HCT116 (cell line): ENCODE data around the gene ZMYND19. TPM values are rescaled to one million over a fixed set of nuclear protein-coding genes. Genes with fewer than 3 reads are reported as not detected.
A peak's percentile ranks its signal among the peaks of the same experiment; 100 is the strongest.

ENCODE experiments used
- ATAC-seq: fragments of 200-7000 bp; cut with Tn5 transposase; 2 replicates; pipeline ENCODE4 v1.9.1; 2020; ENCODE audit warnings: mild to moderate bottlenecking, moderate library complexity
- Bru-seq: library from RNA; stranded (reverse); fragments of 400-500 nt; gene quantifications from one replicate; lab custom pipeline; 2021; lab: Mats Ljungman, UMichigan
- BruChase-seq, 2 experiments: library from RNA; stranded (reverse); fragments of 400-500 nt; gene quantifications; one replicate each; lab custom pipeline; 2021; lab: Mats Ljungman, UMichigan
- BruUV-seq: library from RNA; stranded (reverse); fragments of 400-500 nt; replicated peaks from 2 replicates; lab custom pipeline; 2021; lab: Mats Ljungman, UMichigan
- CTCF ChIA-PET: fragments of 300-600 bp; sonication (Branson Sonifier 250); formaldehyde crosslinking; loops from one replicate; lab custom pipeline; 2021; ENCODE audit warnings: antibody characterized with exemption; lab: Charles Lee
- POLR2A ChIA-PET: fragments of 300-600, 350-600 bp; sonication (Branson Sonifier 250); formaldehyde crosslinking; loops from one replicate; lab custom pipeline; 2021; ENCODE audit warnings: antibody characterized with exemption; lab: Charles Lee
- RAD21 ChIA-PET, 2 experiments: fragments of 300-600 bp; sonication (Branson Sonifier 250); formaldehyde crosslinking; loops; one replicate each; lab custom pipeline; 2023; ENCODE audit warnings: low total read pairs in 2 of 2; ENCODE audit not compliant: uncharacterized antibody in 2 of 2, unreplicated experiment in 2 of 2, low non-redundant PET in 1 of 2; lab: Charles Lee
- DNase-seq: peaks from one replicate; pipeline ENCODE4 v3.0.0-alpha.2; 2010; ENCODE audit warnings: low read depth, low spot score
- H2AFZ ChIP-seq: fragments of 200-600 bp; shearing (Covaris generic), sonication (generic); 2 replicates; pipeline ENCODE4 v1.6.1; 2017; ENCODE audit warnings: low read depth, mixed run types, mixed read lengths, antibody characterized with exemption, low read length; ENCODE audit not compliant: poor library complexity, severe bottlenecking
- H3K27ac ChIP-seq: 2 replicates; pipeline ENCODE4 v1.5.1; 2012; ENCODE audit warnings: low read depth, low read length
- H3K27me3 ChIP-seq: fragments of 200-600 bp; sonication (generic); 2 replicates; pipeline ENCODE4 v1.6.1; 2016; ENCODE audit warnings: mixed run types, low read length, mixed read lengths; ENCODE audit not compliant: insufficient read depth
- H3K36me3 ChIP-seq, 2 experiments: fragments of 200-500 bp in 1 of 2; fragments of 200-600 bp in 1 of 2; sonication (Bioruptor generic) in 1 of 2; sonication (generic) in 1 of 2; 2 replicates each; pipeline versions ENCODE4 v1.5.1 to v1.6.1; 2014 to 2016; ENCODE audit warnings: low read length in 2 of 2, inconsistent platforms in 1 of 2, mixed read lengths in 1 of 2, mixed run types in 1 of 2; ENCODE audit not compliant: insufficient read depth in 2 of 2, control insufficient read depth in 1 of 2
- H3K4me1 ChIP-seq, 2 experiments: fragments of 200-600 bp in 1 of 2; sonication (generic) in 1 of 2; 2 replicates each; pipeline versions ENCODE4 v1.5.1 to v1.6.1; 2012 to 2017; ENCODE audit warnings: low read length in 2 of 2, inconsistent platforms in 1 of 2, mild to moderate bottlenecking in 1 of 2, mixed read lengths in 1 of 2, mixed run types in 1 of 2, moderate library complexity in 1 of 2; ENCODE audit not compliant: insufficient read depth in 2 of 2, control insufficient read depth in 1 of 2
- H3K4me2 ChIP-seq: fragments of 200-600 bp; sonication (generic); 2 replicates; pipeline ENCODE4 v1.6.1; 2017; ENCODE audit warnings: mixed run types, low read length, mixed read lengths
- H3K4me3 ChIP-seq, 2 experiments: fragments of 200-600 bp in 1 of 2; sonication (generic) in 1 of 2; replicated peaks in 1 of 2; 2 replicates each; pipeline ENCODE4 v1.5.1; 2011 to 2016; ENCODE audit warnings: low read length in 2 of 2, control low read depth in 1 of 2, low read depth in 1 of 2, mild to moderate bottlenecking in 1 of 2, mixed read lengths in 1 of 2, mixed run types in 1 of 2
- H3K79me2 ChIP-seq: fragments of 200-600 bp; sonication (generic); 2 replicates; pipeline ENCODE4 v1.6.1; 2017; ENCODE audit warnings: mild to moderate bottlenecking, mixed run types, low read length, moderate library complexity, mixed read lengths; ENCODE audit not compliant: insufficient read depth
- H3K9ac ChIP-seq: fragments of 200-600 bp; sonication (generic); 2 replicates; pipeline ENCODE4 v1.6.1; 2016; ENCODE audit warnings: low read length, mixed read lengths
- H3K9me2 ChIP-seq: fragments of 200-600 bp; sonication (generic), shearing (Covaris generic); 2 replicates; pipeline ENCODE4 v1.6.1; 2017; ENCODE audit warnings: mixed run types, mild to moderate bottlenecking, moderate library complexity; ENCODE audit not compliant: insufficient read depth
- H3K9me3 ChIP-seq, 2 experiments: fragments of 200-500 bp in 1 of 2; fragments of 200-600 bp in 1 of 2; sonication (Bioruptor generic) in 1 of 2; sonication (generic) in 1 of 2; 2 replicates each; pipeline ENCODE4 v1.6.1; 2014 to 2017; ENCODE audit warnings: low read length in 2 of 2, mixed read lengths in 2 of 2, inconsistent platforms in 1 of 2, low read depth in 1 of 2, mild to moderate bottlenecking in 1 of 2, mixed run types in 1 of 2, moderate library complexity in 1 of 2; ENCODE audit not compliant: control insufficient read depth in 1 of 2, insufficient read depth in 1 of 2
- H4K20me1 ChIP-seq: fragments of 200-600 bp; sonication (generic), shearing (Covaris generic); 2 replicates; pipeline ENCODE4 v1.6.1; 2017; ENCODE audit warnings: mixed run types, mild to moderate bottlenecking, moderate library complexity; ENCODE audit not compliant: insufficient read depth
- CBX3 ChIP-seq: IDR thresholded peaks from 2 replicates; pipeline ENCODE4 v1.6.1; 2012; ENCODE audit warnings: low read depth
- ELF1 ChIP-seq: IDR thresholded peaks from 2 replicates; pipeline ENCODE4 v1.6.1; 2012; ENCODE audit warnings: low read depth, borderline replicate concordance
- EZH2 ChIP-seq: fragments of 200-600 bp; sonication (generic); IDR thresholded peaks from 2 replicates; pipeline ENCODE4 v1.6.1; 2017; ENCODE audit warnings: antibody characterized with exemption, mixed run types
- EZH2phosphoT487 ChIP-seq: fragments of 200-600 bp; IDR thresholded peaks from 2 replicates; pipeline ENCODE4 v1.6.1; 2018; ENCODE audit warnings: antibody characterized with exemption, borderline replicate concordance
- JUND ChIP-seq: IDR thresholded peaks from 2 replicates; pipeline ENCODE4 v1.6.1; 2012
- POLR2A ChIP-seq: IDR thresholded peaks from 2 replicates; pipeline ENCODE4 v1.7.0; 2011; ENCODE audit warnings: borderline replicate concordance; ENCODE audit not compliant: insufficient read depth, insufficient read length; ENCODE audit errors: extremely low read depth
- SIN3A ChIP-seq: IDR thresholded peaks from 2 replicates; pipeline ENCODE4 v1.6.1; 2012; ENCODE audit warnings: low read depth
- SRF ChIP-seq: IDR thresholded peaks from 2 replicates; pipeline ENCODE4 v1.6.1; 2012; ENCODE audit warnings: low read depth
- TCF7L2 ChIP-seq: IDR thresholded peaks from 2 replicates; pipeline ENCODE4 v1.7.0; 2011; ENCODE audit warnings: borderline replicate concordance, inconsistent platforms; ENCODE audit not compliant: insufficient read depth, insufficient read length; ENCODE audit errors: extremely low read depth
- ZBTB33 ChIP-seq: IDR thresholded peaks from 2 replicates; pipeline ENCODE4 v1.6.1; 2011; ENCODE audit warnings: mild to moderate bottlenecking, low read length, moderate library complexity; ENCODE audit not compliant: insufficient replicate concordance; ENCODE audit errors: extremely low read depth
- ZNF274 ChIP-seq: fragments of 200-500 bp; sonication (Bioruptor generic); IDR thresholded peaks from 2 replicates; pipeline ENCODE4 v1.6.1; 2014; ENCODE audit warnings: mild to moderate bottlenecking, low read depth, low read length, inconsistent platforms
- intact Hi-C: fragments of 100-400 bp; cut with micrococcal nuclease; formaldehyde crosslinking; loops from 2 replicates; pipeline ENCODE4 v1.10.0; 2022
- long read RNA-seq: library from polyadenylated mRNA; unstranded; transcript quantifications from one replicate; pipeline ENCODE4 v2.0.0, GENCODE V29; 2021; ENCODE audit not compliant: unreplicated experiment
- polyA plus RNA-seq: library from polyadenylated mRNA; unstranded; fragments of >200 nt; gene quantifications from 2 replicates; pipeline ENCODE4 v1.2.1, GENCODE V29; 2012; ENCODE audit warnings: missing spikeins
- total RNA-seq: library from RNA; stranded (reverse); gene quantifications from one replicate; pipeline ENCODE4 v1.2.1, GENCODE V29; 2021; ENCODE audit not compliant: unreplicated experiment
- TF ChIP-seq, protein P1 (sequence below), 3 experiments: fragments of 200-600 bp in 1 of 3; sonication (generic) in 1 of 3; IDR thresholded peaks in 2 of 3; conservative IDR thresholded peaks in 1 of 3; 2 replicates each; pipeline ENCODE4 v1.5.1; 2012 to 2017; ENCODE audit warnings: low read depth in 2 of 3, low read length in 2 of 3, antibody characterized with exemption in 1 of 3, borderline replicate concordance in 1 of 3, control low read depth in 1 of 3, mild to moderate bottlenecking in 1 of 3, mixed read lengths in 1 of 3, mixed run types in 1 of 3, moderate library complexity in 1 of 3; ENCODE audit not compliant: insufficient read depth in 1 of 3
- TF ChIP-seq, protein P2 (sequence below): IDR thresholded peaks from 2 replicates; pipeline ENCODE4 v1.6.1; 2012
- TF ChIP-seq, protein P3 (sequence below): IDR thresholded peaks from 2 replicates; pipeline ENCODE4 v1.6.1; 2012; ENCODE audit warnings: low read depth

Gene ZMYND19
- total RNA-seq (57.4 TPM), Bru-seq, nascent RNA (percentile 75 among the genes with signal in this experiment), BruChase-seq, experiment 1, labeled RNA remaining after a 6-hour chase (percentile 79 among the genes with signal in this experiment), BruChase-seq, experiment 2, labeled RNA remaining after a 2-hour chase (percentile 74 among the genes with signal in this experiment)
- polyA plus RNA-seq, result 25.0 and 29.7 TPM in 2 replicates
- long read RNA-seq, transcript ZMYND19-201 (6 exons, 1,375 nt), result major isoform, 72 of 128 reads
- long read RNA-seq, partial matches to known transcripts, result 24 of 128 reads
- long read RNA-seq, other reads (novel, unspliced or antisense), result 32 of 128 reads

DNA sequence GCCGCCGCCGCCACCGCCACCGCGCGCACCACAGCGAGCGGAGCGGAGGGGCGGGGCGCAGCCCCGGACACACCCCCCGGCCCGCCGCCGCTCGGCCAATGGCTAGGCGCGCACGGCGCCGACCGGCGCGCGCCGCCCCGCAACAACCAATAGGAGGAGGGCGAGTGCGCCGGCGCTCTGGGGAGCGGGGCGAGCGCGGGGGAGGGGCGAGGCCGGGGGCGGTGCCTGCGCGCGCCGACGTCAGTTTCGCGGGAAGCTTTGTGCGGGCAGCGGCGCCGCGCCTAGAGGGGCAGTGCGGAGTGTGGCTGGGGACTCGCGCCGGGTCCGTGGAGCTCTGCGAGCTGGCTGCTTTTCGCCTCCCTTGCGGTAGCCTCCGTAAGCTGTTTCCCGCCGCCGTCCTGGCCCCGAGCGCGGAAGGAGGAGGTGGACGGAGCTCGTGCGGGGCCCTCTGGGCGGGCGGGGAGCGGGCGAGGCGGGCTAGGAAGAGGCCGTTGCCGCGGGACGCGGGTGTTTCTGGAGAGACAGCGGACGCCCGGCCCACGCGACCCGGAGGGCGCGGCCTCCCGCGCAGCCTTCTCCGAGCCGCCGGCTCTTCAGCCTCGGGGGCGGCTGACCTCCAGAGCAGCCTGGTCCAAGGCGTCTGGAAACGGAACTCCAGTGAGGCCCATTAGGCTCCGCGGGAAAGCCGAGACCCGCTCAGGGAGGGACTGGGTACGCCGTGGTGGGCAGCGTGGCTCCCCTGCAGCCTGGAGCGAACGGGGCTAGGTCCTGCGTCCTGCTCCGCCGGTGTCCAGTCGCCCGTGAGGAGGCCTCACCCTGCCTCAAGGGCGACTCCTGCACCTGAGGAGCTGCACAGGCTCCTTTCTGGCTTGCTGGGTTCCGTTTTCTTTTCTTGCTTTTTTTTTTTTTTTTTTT is at the start of gene ZMYND19:
Gene ZMYND19, minus strand, starts transcription at position 44 of the 915 bp plus-strand sequence. CDS start 249 bp downstream, outside the sequence.
- peak; percentile 94 for ATAC-seq
- Histone ChIP-seq H3K9ac (peak within 1 kb of the TSS; percentile 94), H3K27ac (peak within 1 kb of the TSS; percentile 75), H3K27me3 (no peaks in the 10 kb centered on the region), H3K79me2 (peaks cover 41% of the 10 kb centered on the region), H3K9me3 (no peaks in the 10 kb centered on the region), H4K20me1 (no peaks in the 10 kb centered on the region), H3K36me3 (peaks cover 23 to 35% of the 10 kb centered on the region in 2 experiments; a peak in 3 of 4 replicates), H3K9me2 (no peaks in the 10 kb centered on the region), H2AFZ (no peak within 1 kb of the TSS), H3K4me3 (peak within 1 kb of the TSS; percentile 80 to 91), H3K4me2 (peak within 1 kb of the TSS; percentile 97), H3K4me1 (peaks cover 11 to 20% of the 10 kb centered on the region in 2 experiments; a peak in 2 of 4 replicates)
- peak; percentile 62 for DNase-seq
- ChIA-PET POLR2A (interaction anchor here (1.0 to 1.5 kb wide), 4 partner anchors 12 to 504 kb away, joined by 3 to 6 read pairs (median 4); partner anchors contain the start of genes ARRDC1 and MAN1B1), CTCF (interaction anchor here (0.8 to 2.0 kb wide), 5 partner anchors 9 to 82 kb away, joined by 3 to 11 read pairs (median 4); partner anchors contain the start of genes ARRDC1 and DPH7), RAD21 (interaction anchor here in 1 of 2 experiments (0.6 kb wide), 1 partner anchor 8 kb away, joined by 3 read pairs; no protein-coding TSS in a partner anchor)
- intact Hi-C loops, result no loop called here
- no TSS peak for BruUV-seq
- TF ChIP-seq, protein P1, sequence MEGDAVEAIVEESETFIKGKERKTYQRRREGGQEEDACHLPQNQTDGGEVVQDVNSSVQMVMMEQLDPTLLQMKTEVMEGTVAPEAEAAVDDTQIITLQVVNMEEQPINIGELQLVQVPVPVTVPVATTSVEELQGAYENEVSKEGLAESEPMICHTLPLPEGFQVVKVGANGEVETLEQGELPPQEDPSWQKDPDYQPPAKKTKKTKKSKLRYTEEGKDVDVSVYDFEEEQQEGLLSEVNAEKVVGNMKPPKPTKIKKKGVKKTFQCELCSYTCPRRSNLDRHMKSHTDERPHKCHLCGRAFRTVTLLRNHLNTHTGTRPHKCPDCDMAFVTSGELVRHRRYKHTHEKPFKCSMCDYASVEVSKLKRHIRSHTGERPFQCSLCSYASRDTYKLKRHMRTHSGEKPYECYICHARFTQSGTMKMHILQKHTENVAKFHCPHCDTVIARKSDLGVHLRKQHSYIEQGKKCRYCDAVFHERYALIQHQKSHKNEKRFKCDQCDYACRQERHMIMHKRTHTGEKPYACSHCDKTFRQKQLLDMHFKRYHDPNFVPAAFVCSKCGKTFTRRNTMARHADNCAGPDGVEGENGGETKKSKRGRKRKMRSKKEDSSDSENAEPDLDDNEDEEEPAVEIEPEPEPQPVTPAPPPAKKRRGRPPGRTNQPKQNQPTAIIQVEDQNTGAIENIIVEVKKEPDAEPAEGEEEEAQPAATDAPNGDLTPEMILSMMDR (IDR thresholded peaks at IDR 0.05 in 2 of 3, conservative IDR thresholded peaks at IDR 0.05 in 1 of 3; ENCODE audit: borderline replicate concordance in 1 of 3, insufficient read depth in 1 of 3, low read depth in 2 of 3, low read length in 2 of 3), result 0 out of 6 replicates have a peak, but pooled peaks of 1 of the 3 experiments have one; percentile 6
- TF ChIP-seq ZBTB33 (no peak), SRF (no peak), SIN3A (peak; percentile 75), EZH2 (no peak), JUND (no peak), ELF1 (no peak), TCF7L2 (peak; percentile 66), POLR2A (no peak), ZNF274 (no peak), CBX3 (no peak), EZH2phosphoT487 (no peak)
- TF ChIP-seq, protein P2, sequence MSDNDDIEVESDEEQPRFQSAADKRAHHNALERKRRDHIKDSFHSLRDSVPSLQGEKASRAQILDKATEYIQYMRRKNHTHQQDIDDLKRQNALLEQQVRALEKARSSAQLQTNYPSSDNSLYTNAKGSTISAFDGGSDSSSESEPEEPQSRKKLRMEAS, result peak; percentile 53; the same call in 1 of the 2 replicates
- TF ChIP-seq, protein P3, sequence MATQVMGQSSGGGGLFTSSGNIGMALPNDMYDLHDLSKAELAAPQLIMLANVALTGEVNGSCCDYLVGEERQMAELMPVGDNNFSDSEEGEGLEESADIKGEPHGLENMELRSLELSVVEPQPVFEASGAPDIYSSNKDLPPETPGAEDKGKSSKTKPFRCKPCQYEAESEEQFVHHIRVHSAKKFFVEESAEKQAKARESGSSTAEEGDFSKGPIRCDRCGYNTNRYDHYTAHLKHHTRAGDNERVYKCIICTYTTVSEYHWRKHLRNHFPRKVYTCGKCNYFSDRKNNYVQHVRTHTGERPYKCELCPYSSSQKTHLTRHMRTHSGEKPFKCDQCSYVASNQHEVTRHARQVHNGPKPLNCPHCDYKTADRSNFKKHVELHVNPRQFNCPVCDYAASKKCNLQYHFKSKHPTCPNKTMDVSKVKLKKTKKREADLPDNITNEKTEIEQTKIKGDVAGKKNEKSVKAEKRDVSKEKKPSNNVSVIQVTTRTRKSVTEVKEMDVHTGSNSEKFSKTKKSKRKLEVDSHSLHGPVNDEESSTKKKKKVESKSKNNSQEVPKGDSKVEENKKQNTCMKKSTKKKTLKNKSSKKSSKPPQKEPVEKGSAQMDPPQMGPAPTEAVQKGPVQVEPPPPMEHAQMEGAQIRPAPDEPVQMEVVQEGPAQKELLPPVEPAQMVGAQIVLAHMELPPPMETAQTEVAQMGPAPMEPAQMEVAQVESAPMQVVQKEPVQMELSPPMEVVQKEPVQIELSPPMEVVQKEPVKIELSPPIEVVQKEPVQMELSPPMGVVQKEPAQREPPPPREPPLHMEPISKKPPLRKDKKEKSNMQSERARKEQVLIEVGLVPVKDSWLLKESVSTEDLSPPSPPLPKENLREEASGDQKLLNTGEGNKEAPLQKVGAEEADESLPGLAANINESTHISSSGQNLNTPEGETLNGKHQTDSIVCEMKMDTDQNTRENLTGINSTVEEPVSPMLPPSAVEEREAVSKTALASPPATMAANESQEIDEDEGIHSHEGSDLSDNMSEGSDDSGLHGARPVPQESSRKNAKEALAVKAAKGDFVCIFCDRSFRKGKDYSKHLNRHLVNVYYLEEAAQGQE, result no peak
